ENCODE measurements around the gene SLC12A5. TPM values are rescaled to one million over a fixed set of nuclear protein-coding genes. Genes with fewer than 3 reads are reported as not detected.
A peak's percentile ranks its signal among the peaks of the same experiment; 100 is the strongest.

Gene SLC12A5
- total RNA-seq, 1 donor from 2014 or later = 0.77 TPM

- Mint-ChIP-seq H3K9me3 (no peaks in the 10 kb centered on the region), H3K4me1 (peaks cover 13% of the 10 kb centered on the region), H3K27me3 (ENCODE audit: insufficient read depth, low read depth) (peaks cover 15% of the 10 kb centered on the region), H3K4me3 (no peak overlapping the region), H3K27ac (no peak overlapping the region), H3K36me3 (no peaks in the 10 kb centered on the region)
- no peak overlapping the region for H2AFZ ChIP-seq (replicated peaks)
- H3K36me3 ChIP-seq = no peaks in the 10 kb centered on the region
- H3K27ac ChIP-seq = no peak overlapping the region
- no peak overlapping the region for H3K9ac ChIP-seq
- H3K79me2 ChIP-seq (ENCODE audit: low read depth) = no peaks in the 10 kb centered on the region
- no peaks in the 10 kb centered on the region for H3K4me1 ChIP-seq
- TF ChIP-seq EZH2phosphoT487 (IDR thresholded peaks at IDR 0.05) = no peak
- TF ChIP-seq CTCF (IDR thresholded peaks at IDR 0.05) = no peak
- no peak for TF ChIP-seq EZH2 (IDR thresholded peaks at IDR 0.05)
- H3F3A ChIP-seq (ENCODE audit: low read depth) = peaks cover 19% of the 10 kb centered on the region
- no peak for DNase-seq (ENCODE audit: low spot score)
- peaks cover 37% of the 10 kb centered on the region for H3K27me3 ChIP-seq
- no peaks in the 10 kb centered on the region for H3K9me3 ChIP-seq (ENCODE audit: low read depth)
- no peak overlapping the region for H3K4me3 ChIP-seq
- peaks cover 17% of the 10 kb centered on the region for H4K20me1 ChIP-seq (ENCODE audit: low read depth)
- H3K4me2 ChIP-seq = no peak overlapping the region
Observed at GRCh38 chr20:46018112-46018511, 10.9 kb upstream of the SLC12A5 start.

- peaks cover 37% of the 10 kb centered on the region for H3K27me3 ChIP-seq
- no peaks in the 10 kb centered on the region for H3K4me1 ChIP-seq
- Mint-ChIP-seq H3K4me1 (peaks cover 17% of the 10 kb centered on the region), H3K4me3 (no peak overlapping the region), H3K27ac (no peak overlapping the region), H3K27me3 (ENCODE audit: insufficient read depth, low read depth) (peaks cover 20% of the 10 kb centered on the region), H3K36me3 (no peaks in the 10 kb centered on the region), H3K9me3 (no peaks in the 10 kb centered on the region)
- H3K4me2 ChIP-seq = no peak overlapping the region
- peaks cover 22% of the 10 kb centered on the region for H4K20me1 ChIP-seq (ENCODE audit: low read depth)
- H3K9ac ChIP-seq = no peak overlapping the region
- H3K4me3 ChIP-seq = no peak overlapping the region
- no peaks in the 10 kb centered on the region for H3K9me3 ChIP-seq (ENCODE audit: low read depth)
- H3F3A ChIP-seq (ENCODE audit: low read depth) = peaks cover 19% of the 10 kb centered on the region
- DNase-seq (ENCODE audit: low spot score) = no peak
- no peak overlapping the region for H2AFZ ChIP-seq (replicated peaks)
- H3K36me3 ChIP-seq = no peaks in the 10 kb centered on the region
- no peak overlapping the region for H3K27ac ChIP-seq
- TF ChIP-seq EZH2 (IDR thresholded peaks at IDR 0.05) (no peak), CTCF (IDR thresholded peaks at IDR 0.05) (no peak), EZH2phosphoT487 (IDR thresholded peaks at IDR 0.05) (no peak)
- no peaks in the 10 kb centered on the region for H3K79me2 ChIP-seq (ENCODE audit: low read depth)
Observed at GRCh38 chr20:46018611-46019010, 10.4 kb upstream of the SLC12A5 start.

- H3K4me1 Mint-ChIP-seq = peaks cover 18% of the 10 kb centered on the region
- Histone ChIP-seq H3F3A (ENCODE audit: low read depth) (peaks cover 7% of the 10 kb centered on the region), H3K4me3 (no peak overlapping the region), H2AFZ (replicated peaks) (no peak overlapping the region), H3K27ac (no peak overlapping the region), H4K20me1 (ENCODE audit: low read depth) (peaks cover 22% of the 10 kb centered on the region), H3K9me3 (ENCODE audit: low read depth) (no peaks in the 10 kb centered on the region), H3K79me2 (ENCODE audit: low read depth) (no peaks in the 10 kb centered on the region), H3K4me2 (no peak overlapping the region), H3K9ac (no peak overlapping the region), H3K36me3 (no peaks in the 10 kb centered on the region), H3K27me3 (peaks cover 40% of the 10 kb centered on the region), H3K4me1 (no peaks in the 10 kb centered on the region)
- DNase-seq (ENCODE audit: low spot score) = no peak
- H3K4me3 Mint-ChIP-seq = peak overlapping the region; percentile 90
- H3K27ac Mint-ChIP-seq = no peak overlapping the region
- H3K9me3 Mint-ChIP-seq = no peaks in the 10 kb centered on the region
- TF ChIP-seq EZH2phosphoT487 (IDR thresholded peaks at IDR 0.05) = no peak
- TF ChIP-seq EZH2 (IDR thresholded peaks at IDR 0.05) = no peak
- TF ChIP-seq CTCF (IDR thresholded peaks at IDR 0.05) = no peak
- no peaks in the 10 kb centered on the region for H3K36me3 Mint-ChIP-seq
- H3K27me3 Mint-ChIP-seq (ENCODE audit: insufficient read depth, low read depth) = peaks cover 22% of the 10 kb centered on the region
Observed at GRCh38 chr20:46020555-46020954, 8.5 kb upstream of the SLC12A5 start.

Data from neural progenitor cell (in vitro differentiated cells).